Neural progenitor cell (in vitro differentiated cells): ENCODE measurements around the gene RARRES1.

Experiments
- CTCF ChIP-seq: fragments of 200-600 bp; sonication (generic); IDR thresholded peaks from 2 replicates; pipeline ENCODE4 v1.5.1; 2017; ENCODE audit warnings: antibody characterized with exemption, mild to moderate bottlenecking
- EZH2phosphoT487 ChIP-seq: fragments of 200-600 bp; sonication (generic); IDR thresholded peaks from 2 replicates; pipeline ENCODE4 v1.6.1; 2017; ENCODE audit warnings: antibody characterized with exemption

GRCh38 chr3:158771577-158771976 is 39.3 kb upstream of the RARRES1 start:
- TF ChIP-seq CTCF (no peak), EZH2phosphoT487 (no peak)
